HUES6 (cell line): ENCODE results near the gene ITPRIP.
A peak's percentile ranks its signal among the peaks of the same experiment; 100 is the strongest.

Experiments used
- H3K27ac ChIP-seq: 2 replicates; pipeline ENCODE4 v1.7.0; 2013; ENCODE audit warnings: low read depth, mild to moderate bottlenecking, low read length, inconsistent platforms
- H3K27me3 ChIP-seq: 2 replicates; pipeline ENCODE4 v1.6.1; 2013; ENCODE audit warnings: low read length; ENCODE audit not compliant: control insufficient read depth, insufficient read depth
- H3K36me3 ChIP-seq: 2 replicates; pipeline ENCODE4 v1.6.1; 2013; ENCODE audit warnings: low read length; ENCODE audit not compliant: control insufficient read depth, insufficient read depth
- H3K4me1 ChIP-seq: 2 replicates; pipeline ENCODE4 v1.6.1; 2013; ENCODE audit warnings: low read length; ENCODE audit not compliant: control insufficient read depth, insufficient read depth
- H3K4me3 ChIP-seq: 2 replicates; pipeline ENCODE4 v1.5.1; 2013; ENCODE audit warnings: low read depth, low read length
- H3K9ac ChIP-seq: one replicate; pipeline ENCODE4 v1.6.1; 2013; ENCODE audit warnings: mild to moderate bottlenecking, low read length
- H3K9me3 ChIP-seq: 2 replicates; pipeline ENCODE4 v1.6.1; 2013; ENCODE audit warnings: low read depth, low read length; ENCODE audit not compliant: control insufficient read depth, insufficient read depth

ITPRIP gene

DNA sequence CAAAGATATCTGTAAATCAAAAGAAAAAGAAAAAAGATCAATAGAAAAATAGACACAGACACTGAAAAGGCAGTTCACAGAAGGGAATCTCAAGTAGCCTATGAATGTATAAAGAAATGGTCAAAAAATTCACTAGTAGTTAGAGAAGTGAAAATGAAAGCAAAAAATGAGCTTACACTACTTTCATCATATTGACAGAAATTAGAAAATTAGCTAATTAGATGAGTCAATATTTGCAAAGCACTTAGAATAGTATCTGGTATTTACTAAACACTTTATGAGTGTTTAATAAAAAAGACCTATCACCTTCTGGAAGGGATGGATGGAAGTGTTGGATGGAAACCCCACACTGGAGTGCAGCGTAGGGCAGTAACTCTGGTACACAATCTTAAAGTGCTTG lies 13.7 kb upstream of the ITPRIP start:
- Histone ChIP-seq H3K27me3 (peaks cover 27% of the 10 kb centered on the region), H3K27ac (no peak overlapping the region), H3K4me3 (no peak overlapping the region), H3K9me3 (no peaks in the 10 kb centered on the region), H3K9ac (no peak overlapping the region), H3K36me3 (no peaks in the 10 kb centered on the region), H3K4me1 (peaks cover 14% of the 10 kb centered on the region)

DNA sequence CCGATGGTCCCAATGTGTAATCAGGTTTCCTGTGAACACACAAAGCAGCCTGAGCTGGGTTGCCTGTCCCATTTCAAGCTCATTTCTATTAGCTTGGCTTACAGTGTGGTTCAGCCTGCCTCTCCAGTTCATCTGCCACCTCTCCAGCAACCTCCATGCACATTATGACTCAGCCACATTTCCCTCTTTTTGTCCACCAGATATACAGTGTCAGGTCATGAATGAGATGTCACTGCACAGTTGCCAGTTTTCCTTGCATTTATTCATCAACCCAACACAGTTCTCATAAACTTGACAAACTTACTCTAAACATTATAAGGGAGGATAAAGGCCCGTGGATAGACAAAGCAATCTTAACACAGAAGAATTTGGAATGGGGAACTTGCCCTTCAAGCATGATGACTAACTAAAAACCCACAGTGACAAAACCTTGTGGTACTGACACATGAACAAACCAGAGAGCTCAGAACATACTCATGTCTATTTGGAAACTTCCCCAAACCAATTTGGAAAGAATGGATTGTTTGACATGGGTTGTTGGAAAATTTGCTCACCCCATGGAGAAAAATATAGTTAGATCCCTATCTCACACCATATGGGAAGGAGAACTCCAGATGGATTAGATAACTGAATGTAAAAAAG lies 12.9 kb upstream of the ITPRIP start:
- Histone ChIP-seq H3K27ac (no peak overlapping the region), H3K36me3 (no peaks in the 10 kb centered on the region), H3K9ac (no peak overlapping the region), H3K4me3 (no peak overlapping the region), H3K9me3 (no peaks in the 10 kb centered on the region), H3K4me1 (peaks cover 14% of the 10 kb centered on the region), H3K27me3 (peaks cover 27% of the 10 kb centered on the region)

DNA sequence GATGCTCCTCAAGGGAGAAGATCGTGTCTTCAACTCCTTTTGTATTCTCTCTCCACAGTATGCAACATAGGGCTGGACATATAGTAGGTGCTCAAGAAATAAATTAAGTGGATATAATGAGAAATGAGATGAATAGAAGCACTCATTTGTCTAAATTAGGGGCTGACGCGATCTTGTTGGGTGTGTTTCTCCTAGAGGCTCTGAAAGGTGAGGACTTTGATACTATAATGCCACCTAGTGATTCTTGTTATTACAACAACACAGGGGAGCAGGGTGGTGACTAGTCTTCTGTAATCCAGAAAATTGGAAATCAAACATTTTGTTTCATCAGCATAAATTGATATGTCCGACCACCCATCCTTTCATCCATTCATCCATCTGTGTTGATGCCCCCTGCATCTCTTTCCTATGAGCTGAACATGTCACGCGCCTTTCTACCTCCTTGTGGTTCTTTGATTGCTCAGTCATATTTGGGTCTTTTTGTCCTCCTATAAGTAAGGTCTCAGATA lies 11.9 kb upstream of the ITPRIP start:
- peak overlapping the region; percentile 63 for H3K9ac ChIP-seq
- H3K4me1 ChIP-seq: peaks cover 14% of the 10 kb centered on the region
- peak overlapping the region; percentile 2; the same call in 1 of the 2 replicates for H3K4me3 ChIP-seq
- peak overlapping the region; percentile 2; the same call in 1 of the 2 replicates for H3K27ac ChIP-seq
- H3K9me3 ChIP-seq: no peaks in the 10 kb centered on the region
- H3K27me3 ChIP-seq: peaks cover 21% of the 10 kb centered on the region
- no peaks in the 10 kb centered on the region for H3K36me3 ChIP-seq

DNA sequence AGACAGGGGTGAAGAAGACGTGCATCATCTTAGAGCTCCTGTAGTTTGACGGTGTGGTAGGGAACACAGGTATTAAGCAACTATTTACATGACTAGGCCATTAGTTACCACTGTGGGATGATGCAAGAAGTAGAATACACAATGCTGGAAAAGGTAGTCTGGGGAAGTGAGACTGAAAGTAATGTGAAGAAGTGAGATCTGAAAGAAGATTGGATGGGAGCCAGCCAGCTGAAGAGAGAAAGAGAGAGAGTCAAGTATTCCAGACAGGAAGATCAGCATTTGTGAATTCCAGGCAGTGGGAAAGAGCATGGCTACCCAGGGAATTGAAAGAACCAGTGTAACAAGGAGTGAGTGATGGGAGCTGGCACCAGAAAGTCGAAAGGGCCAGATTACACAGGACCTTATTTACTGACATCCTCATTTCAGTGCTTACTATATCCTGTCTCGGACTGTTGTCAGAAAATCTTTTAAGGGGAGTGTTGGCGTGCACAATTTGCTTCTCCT lies 11.4 kb upstream of the ITPRIP start:
- peak overlapping the region; percentile 2; the same call in 1 of the 2 replicates for H3K4me3 ChIP-seq
- H3K4me1 ChIP-seq: peaks cover 14% of the 10 kb centered on the region
- no peaks in the 10 kb centered on the region for H3K9me3 ChIP-seq
- no peaks in the 10 kb centered on the region for H3K36me3 ChIP-seq
- peak overlapping the region; percentile 2; the same call in 1 of the 2 replicates for H3K27ac ChIP-seq
- H3K9ac ChIP-seq: peak overlapping the region; percentile 63
- peaks cover 16% of the 10 kb centered on the region for H3K27me3 ChIP-seq

DNA sequence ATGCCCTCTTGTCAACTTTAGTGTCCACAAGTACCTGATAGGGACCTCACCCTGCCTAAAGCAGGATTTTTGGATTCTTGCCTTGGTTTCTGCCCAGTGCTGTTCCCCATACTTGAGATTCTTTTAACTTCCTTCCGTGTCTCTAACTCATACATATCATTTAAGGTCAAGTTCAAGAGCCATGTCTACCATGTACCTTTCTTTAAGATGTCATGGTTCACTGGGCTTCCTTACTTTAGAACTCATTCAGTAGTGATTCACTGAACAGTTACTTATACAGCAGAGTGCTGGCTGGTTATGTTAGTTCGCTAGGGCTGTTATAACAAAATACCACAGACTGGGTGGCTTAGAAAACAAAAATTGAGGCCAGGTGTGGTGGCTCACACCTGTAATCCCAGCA lies 10.3 kb upstream of the ITPRIP start:
- Histone ChIP-seq H3K4me3 (no peak overlapping the region), H3K27me3 (peaks cover 5% of the 10 kb centered on the region; the same call in 1 of the 2 replicates), H3K9ac (no peak overlapping the region), H3K4me1 (peaks cover 10% of the 10 kb centered on the region), H3K27ac (no peak overlapping the region), H3K9me3 (no peaks in the 10 kb centered on the region), H3K36me3 (no peaks in the 10 kb centered on the region)

DNA sequence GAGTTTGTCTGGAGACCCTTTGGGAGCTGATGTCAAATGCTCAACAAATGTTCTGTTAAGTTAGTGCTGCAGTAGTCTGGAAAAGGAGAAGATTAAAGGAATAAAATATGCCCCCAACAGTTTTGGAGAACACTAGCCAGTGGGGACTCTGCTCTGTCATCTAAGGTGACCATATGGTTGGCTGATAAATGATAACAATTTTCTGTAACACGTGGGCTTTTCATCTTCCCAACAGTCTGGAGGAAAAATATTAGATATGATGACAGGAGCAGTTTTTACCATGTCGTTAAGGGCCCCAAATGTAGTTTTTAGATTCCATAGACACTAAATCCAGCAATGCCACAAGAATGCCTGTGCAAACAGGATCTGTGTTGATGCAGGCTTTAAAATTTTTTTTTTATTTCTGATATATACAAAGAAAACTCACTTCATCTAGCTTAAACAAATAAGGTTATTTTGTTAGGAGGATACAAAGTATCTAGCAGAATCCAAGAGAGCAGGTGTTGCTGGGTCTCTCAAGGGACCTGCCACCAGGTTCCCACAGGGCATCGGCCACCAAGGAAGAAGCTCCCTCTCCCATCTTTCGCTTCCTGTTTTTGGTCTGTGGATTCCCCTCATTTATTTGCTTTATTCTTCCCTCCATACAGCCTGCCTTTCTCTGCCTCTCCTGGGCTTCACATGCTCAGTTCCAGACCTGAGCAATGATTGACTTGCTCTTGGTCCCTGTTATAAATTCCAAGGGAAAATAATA lies 9.2 kb upstream of the ITPRIP start:
- Histone ChIP-seq H3K9me3 (no peaks in the 10 kb centered on the region), H3K9ac (no peak overlapping the region), H3K27ac (no peak overlapping the region), H3K4me3 (no peak overlapping the region), H3K36me3 (no peaks in the 10 kb centered on the region), H3K27me3 (no peaks in the 10 kb centered on the region), H3K4me1 (peaks cover 15% of the 10 kb centered on the region)

DNA sequence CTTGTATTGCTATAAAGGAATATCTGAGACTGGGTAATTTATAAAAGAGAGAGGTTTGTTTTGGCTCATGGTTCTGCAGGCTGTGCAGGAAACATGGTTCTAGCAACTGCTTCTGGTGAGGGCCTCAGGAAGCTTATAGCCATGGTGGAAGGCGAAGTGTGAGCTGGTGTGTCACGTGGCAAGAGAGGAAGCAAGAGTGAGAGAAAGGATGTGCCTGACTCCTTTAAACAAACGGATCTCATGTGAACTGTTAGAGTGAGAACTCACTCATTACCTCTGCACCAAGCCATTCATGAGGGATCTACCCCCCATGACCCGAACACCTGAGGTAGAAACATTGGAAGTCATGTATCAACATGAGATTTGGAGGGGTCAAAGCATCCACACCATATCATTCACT lies 7.7 kb upstream of the ITPRIP start:
- H3K9me3 ChIP-seq: no peaks in the 10 kb centered on the region
- peaks cover 15% of the 10 kb centered on the region for H3K4me1 ChIP-seq
- H3K4me3 ChIP-seq: no peak overlapping the region
- no peaks in the 10 kb centered on the region for H3K36me3 ChIP-seq
- H3K9ac ChIP-seq: no peak overlapping the region
- no peaks in the 10 kb centered on the region for H3K27me3 ChIP-seq
- H3K27ac ChIP-seq: no peak overlapping the region

DNA sequence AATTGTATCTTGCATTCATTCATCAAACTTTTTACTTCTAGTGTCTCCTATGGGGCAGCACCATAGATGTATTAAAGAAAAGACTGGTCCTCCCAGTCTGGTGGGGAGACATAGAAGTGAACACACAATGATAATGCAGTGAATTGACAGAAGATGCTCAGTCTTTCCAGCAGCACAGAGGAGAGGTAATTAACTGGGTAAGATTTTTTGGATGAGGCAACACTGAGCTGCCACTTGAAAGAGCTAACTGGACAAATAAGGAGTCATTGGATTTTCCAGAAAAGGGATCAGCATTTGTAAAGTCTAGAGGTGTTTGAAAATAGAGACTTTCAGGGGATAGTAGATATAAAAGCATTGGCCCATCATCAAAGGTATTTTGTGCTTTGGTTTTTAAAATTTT lies 7.2 kb upstream of the ITPRIP start:
- peaks cover 19% of the 10 kb centered on the region for H3K4me1 ChIP-seq
- no peaks in the 10 kb centered on the region for H3K36me3 ChIP-seq
- H3K4me3 ChIP-seq: no peak overlapping the region
- no peak overlapping the region for H3K27ac ChIP-seq
- no peak overlapping the region for H3K9ac ChIP-seq
- H3K27me3 ChIP-seq: no peaks in the 10 kb centered on the region
- no peaks in the 10 kb centered on the region for H3K9me3 ChIP-seq

DNA sequence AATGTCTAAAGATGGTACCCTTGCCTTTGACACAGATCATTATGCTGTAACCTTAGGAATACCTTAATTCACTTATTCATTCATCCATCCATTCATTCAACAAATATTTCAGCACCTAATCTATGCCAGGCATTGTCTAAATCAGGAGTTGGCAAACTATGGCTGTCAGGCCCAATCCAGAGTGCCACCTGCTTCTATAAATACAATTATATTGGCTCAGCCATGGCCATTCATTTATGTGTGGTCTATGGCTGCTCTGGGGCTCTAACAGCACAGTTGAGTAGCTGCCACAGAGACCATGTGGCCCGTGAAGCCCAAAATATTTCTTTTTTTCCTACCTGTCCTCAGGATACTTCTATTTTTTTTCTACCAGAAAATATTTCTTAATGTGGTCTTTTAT lies 6.0 kb upstream of the ITPRIP start:
- no peaks in the 10 kb centered on the region for H3K9me3 ChIP-seq
- H3K36me3 ChIP-seq: no peaks in the 10 kb centered on the region
- H3K4me3 ChIP-seq: no peak overlapping the region
- no peaks in the 10 kb centered on the region for H3K27me3 ChIP-seq
- no peak overlapping the region for H3K9ac ChIP-seq
- peaks cover 23% of the 10 kb centered on the region for H3K4me1 ChIP-seq
- no peak overlapping the region for H3K27ac ChIP-seq

DNA sequence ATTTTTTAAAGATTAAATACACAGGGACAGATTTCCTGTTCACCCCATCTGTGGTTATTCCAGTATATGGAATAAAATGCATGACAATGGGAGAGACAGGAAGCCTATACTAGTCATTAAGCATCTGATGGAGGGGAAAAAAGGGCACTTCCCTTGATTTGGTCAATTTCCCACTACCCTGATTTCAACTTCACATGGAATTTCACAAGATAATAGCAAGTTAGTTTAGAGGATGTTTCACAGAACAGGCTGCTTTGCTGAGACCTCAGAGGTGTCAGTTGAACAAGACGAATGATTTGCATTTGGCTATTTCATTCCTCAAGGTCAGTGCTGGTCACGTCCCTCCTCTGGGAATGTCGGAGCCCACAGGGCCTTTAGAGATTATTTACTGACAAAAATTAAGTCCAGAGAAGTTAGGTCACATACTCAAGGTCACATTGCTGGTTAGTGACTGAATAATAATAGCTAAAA lies 4.7 kb upstream of the ITPRIP start:
- Histone ChIP-seq H3K27me3 (no peaks in the 10 kb centered on the region), H3K9me3 (no peaks in the 10 kb centered on the region), H3K4me3 (no peak overlapping the region), H3K27ac (no peak overlapping the region), H3K9ac (no peak overlapping the region), H3K4me1 (peaks cover 23% of the 10 kb centered on the region; the same call in 1 of the 2 replicates), H3K36me3 (no peaks in the 10 kb centered on the region)

DNA sequence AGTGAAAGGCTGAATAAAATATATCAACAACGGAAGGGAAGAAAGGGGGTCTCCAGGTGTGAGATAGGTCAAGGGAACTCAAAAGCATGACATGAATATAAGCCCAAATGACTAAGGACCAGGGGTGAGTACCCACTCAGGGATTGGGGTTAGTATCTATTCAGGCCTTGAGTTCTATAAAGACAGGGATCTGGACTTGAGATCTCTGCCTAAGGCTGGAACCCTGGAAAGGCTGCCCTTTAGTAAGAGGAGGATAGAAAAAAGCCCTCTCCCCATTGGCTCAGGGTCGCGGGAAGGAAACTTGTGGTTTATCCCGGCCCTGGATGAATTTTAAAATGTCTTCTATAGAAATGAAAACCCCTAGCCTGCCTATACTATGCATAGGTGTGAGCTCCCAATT lies 2.4 kb upstream of the ITPRIP start:
- H3K27ac ChIP-seq: no peak overlapping the region
- H3K9me3 ChIP-seq: no peaks in the 10 kb centered on the region
- H3K27me3 ChIP-seq: no peaks in the 10 kb centered on the region
- H3K9ac ChIP-seq: no peak overlapping the region
- no peaks in the 10 kb centered on the region for H3K36me3 ChIP-seq
- H3K4me3 ChIP-seq: no peak overlapping the region
- peaks cover 36% of the 10 kb centered on the region for H3K4me1 ChIP-seq
